ENCODE measurements around the gene GDPGP1. TPM values are rescaled to one million over a fixed set of nuclear protein-coding genes. Genes with fewer than 3 reads are reported as not detected.

The GDPGP1 gene
- total and polyA plus RNA-seq, 9 of the 15 experiments (the other 6 are each of a cell fraction or from before 2014, with no cell fraction given), result 0.78 to 6.1 (median 2.8) TPM

- TF ChIP-seq ATF7 (IDR thresholded peaks at IDR 0.05), result no peak
- TF ChIP-seq HMG20B (CRISPR knock-in tag; IDR thresholded peaks at IDR 0.05), result no peak
- no peak for TF ChIP-seq MCM2 (IDR thresholded peaks at IDR 0.05; ENCODE audit: low read depth)
- no peak for TF ChIP-seq KLF16 (IDR thresholded peaks at IDR 0.05)
- no peak for TF ChIP-seq MYC (IDR thresholded peaks at IDR 0.05; ENCODE audit: low read depth, low read length)
- TF ChIP-seq MYC (CRISPR knock-in tag; IDR thresholded peaks at IDR 0.05; ENCODE audit: borderline replicate concordance, low read depth), result no peak
- no peak for TF ChIP-seq PRPF4 (IDR thresholded peaks at IDR 0.05; ENCODE audit: insufficient read depth, low read depth, low read length, poor library complexity, severe bottlenecking)
- TF ChIP-seq SMC3 (conservative IDR thresholded peaks at IDR 0.05; ENCODE audit: insufficient read depth, low read depth, low read length), result no peak
- H4K20me1 ChIP-seq (replicated peaks; ENCODE audit: control insufficient read depth, insufficient read depth, low read length), result 0 out of 2 replicates have a peak, but pooled peaks cover 4% of the 10 kb centered on the region
Observed at GRCh38 chr15:90227336-90227735, 6.7 kb upstream of the GDPGP1 start.

More at GRCh38 chr15:90227336-90227735, 6.7 kb upstream of the GDPGP1 start:
- H3K9me3 ChIP-seq (replicated peaks; ENCODE audit: control insufficient read depth, insufficient read depth, low read depth, low read length), result no peaks in the 10 kb centered on the region
- POLR2A ChIA-PET, result interaction anchor here (0.6 to 1.0 kb wide), 4 partner anchors 8 to 454 kb away, joined by 3 to 5 read pairs (median 3); no protein-coding TSS in a partner anchor
- no peak overlapping the region for H2AFZ ChIP-seq (ENCODE audit: low read depth, low read length)
- DNase-seq (ENCODE audit: extremely low read depth in 1 of 4, low spot score in 3 of 4) (no peak), ATAC-seq (no peak), FAIRE-seq (no peak)
- WGBS (ENCODE audit: insufficient coverage, low coverage, missing lambda C conversion rate), result 90% methylated on average over 7 of the region's 7 CpGs
- H3K27me3 ChIP-seq (ENCODE audit: control insufficient read depth in 2 of 2, insufficient read depth in 2 of 2, low read length in 2 of 2), result no peaks in the 10 kb centered on the region
- H3K27ac ChIP-seq (ENCODE audit: extremely low read depth, low read depth, low read length), result no peak overlapping the region
- CTCF ChIA-PET (ENCODE audit: low intra/inter-chr PET ratio), result no interaction called here
- H3K4me2 ChIP-seq (ENCODE audit: insufficient read depth, low read length), result no peak overlapping the region
- H3K4me1 ChIP-seq (replicated peaks in 1 of 2; ENCODE audit: control insufficient read depth in 2 of 2, insufficient read depth in 2 of 2, low read length in 2 of 2), result peaks cover 5 to 34% of the 10 kb centered on the region in 2 experiments; a peak in 3 of 5 replicates
- intact Hi-C loops (cut with micrococcal nuclease), result no loop called here
- no peak overlapping the region for H3K4me3 ChIP-seq
- 0 out of 4 replicates have a peak overlapping the region, but pooled peaks of 1 of the 2 experiments have one; percentile 8 for H3K9ac ChIP-seq (ENCODE audit: insufficient read depth in 1 of 2, low read depth in 2 of 2, low read length in 2 of 2)
- no TSS peak for BruUV-seq (replicated peaks)
- peaks cover 97% of the 10 kb centered on the region for H3K36me3 ChIP-seq (ENCODE audit: control insufficient read depth, insufficient read depth, low read length)
- no peaks in the 10 kb centered on the region for H3K9me1 ChIP-seq (ENCODE audit: control insufficient read depth, insufficient read depth, low read length)
- peaks cover 12% of the 10 kb centered on the region for H3K79me2 ChIP-seq (ENCODE audit: control insufficient read depth, insufficient read depth, low read length)
- in situ Hi-C loops (cut with MboI), result no loop called here

Data from K562 (cell line).